ENCODE data around the gene PTX3. TPM values are rescaled to one million over a fixed set of nuclear protein-coding genes. Genes with fewer than 3 reads are reported as not detected.

PTX3 gene
- total RNA-seq, 1 experiment from 2014 or later: 27.3 TPM

DNA sequence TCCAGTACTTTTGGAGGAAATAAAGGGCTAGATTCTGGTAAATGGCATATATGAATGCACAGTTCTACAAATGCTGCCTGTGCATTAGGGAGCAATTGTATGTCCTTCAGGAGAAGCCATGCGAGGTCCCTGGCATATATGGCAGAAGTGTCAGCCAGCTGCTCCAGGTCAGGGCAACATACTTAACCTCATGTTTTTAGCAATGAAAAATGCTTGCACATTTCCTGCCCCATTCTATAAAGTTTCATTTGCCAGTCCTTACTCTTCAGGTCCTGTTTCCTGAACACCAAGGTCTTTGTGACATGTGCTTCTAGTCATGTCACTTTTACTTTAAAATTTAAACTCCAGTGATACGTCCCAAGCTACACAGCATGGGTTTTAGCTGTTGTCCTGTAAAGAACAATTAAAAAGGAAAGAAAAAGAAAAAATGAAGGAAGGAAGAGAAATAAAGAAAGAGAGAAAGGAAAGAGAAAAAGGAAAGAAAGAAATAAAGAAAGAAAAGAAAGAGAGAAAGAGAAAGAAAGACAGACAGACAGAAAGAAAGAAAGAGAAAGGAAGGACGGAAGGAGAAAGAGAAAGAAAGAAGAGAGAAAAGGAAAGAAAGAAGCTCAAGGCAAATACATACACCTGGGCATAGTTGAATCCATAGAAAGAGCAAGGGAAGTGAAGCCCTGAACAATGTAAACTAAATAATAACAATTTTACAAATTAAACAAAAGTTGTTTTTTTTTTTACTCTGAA lies 20.1 kb upstream of the PTX3 start:
- Histone ChIP-seq H3K9me2 (replicated peaks; ENCODE audit: low read length) (no peaks in the 10 kb centered on the region), H3K27me3 (ENCODE audit: low read length) (no peaks in the 10 kb centered on the region), H2AFZ (ENCODE audit: low read length) (no peak overlapping the region), H3K4me2 (ENCODE audit: low read length) (no peak overlapping the region), H3K9ac (ENCODE audit: low read length) (no peak overlapping the region), H3K36me3 (ENCODE audit: low read depth, low read length) (no peaks in the 10 kb centered on the region), H3F3A (ENCODE audit: low read length, unreplicated experiment) (no peaks in the 10 kb centered on the region), H3K9me3 (ENCODE audit: low read length) (no peaks in the 10 kb centered on the region), H3K4me3 (ENCODE audit: low read length) (no peak overlapping the region), H3K79me2 (ENCODE audit: low read length) (no peaks in the 10 kb centered on the region), H3K4me1 (ENCODE audit: insufficient read depth, low read length) (peaks cover 16% of the 10 kb centered on the region), H3K27ac (ENCODE audit: low read length) (no peak overlapping the region), H4K20me1 (ENCODE audit: low read length) (no peaks in the 10 kb centered on the region)
- BruUV-seq (replicated peaks): no TSS peak
- ChIA-PET CTCF (interaction anchor here (0.6 kb wide), 1 partner anchor 57 kb away, joined by 4 read pairs; no protein-coding TSS in a partner anchor), POLR2A (ENCODE audit: unreplicated experiment) (no interaction called here)
- DNase-seq: no peak
- intact Hi-C loops (cut with micrococcal nuclease): no loop called here
- TF ChIP-seq EZH2 (IDR thresholded peaks at IDR 0.05; ENCODE audit: low read length, unreplicated experiment) (no peak), EZH2phosphoT487 (IDR thresholded peaks at IDR 0.05; ENCODE audit: borderline replicate concordance, low read length) (no peak)
- TF ChIP-seq, protein P1, sequence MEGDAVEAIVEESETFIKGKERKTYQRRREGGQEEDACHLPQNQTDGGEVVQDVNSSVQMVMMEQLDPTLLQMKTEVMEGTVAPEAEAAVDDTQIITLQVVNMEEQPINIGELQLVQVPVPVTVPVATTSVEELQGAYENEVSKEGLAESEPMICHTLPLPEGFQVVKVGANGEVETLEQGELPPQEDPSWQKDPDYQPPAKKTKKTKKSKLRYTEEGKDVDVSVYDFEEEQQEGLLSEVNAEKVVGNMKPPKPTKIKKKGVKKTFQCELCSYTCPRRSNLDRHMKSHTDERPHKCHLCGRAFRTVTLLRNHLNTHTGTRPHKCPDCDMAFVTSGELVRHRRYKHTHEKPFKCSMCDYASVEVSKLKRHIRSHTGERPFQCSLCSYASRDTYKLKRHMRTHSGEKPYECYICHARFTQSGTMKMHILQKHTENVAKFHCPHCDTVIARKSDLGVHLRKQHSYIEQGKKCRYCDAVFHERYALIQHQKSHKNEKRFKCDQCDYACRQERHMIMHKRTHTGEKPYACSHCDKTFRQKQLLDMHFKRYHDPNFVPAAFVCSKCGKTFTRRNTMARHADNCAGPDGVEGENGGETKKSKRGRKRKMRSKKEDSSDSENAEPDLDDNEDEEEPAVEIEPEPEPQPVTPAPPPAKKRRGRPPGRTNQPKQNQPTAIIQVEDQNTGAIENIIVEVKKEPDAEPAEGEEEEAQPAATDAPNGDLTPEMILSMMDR (conservative IDR thresholded peaks at IDR 0.05; ENCODE audit: low read depth, low read length): no peak
- ATAC-seq: no peak

DNA sequence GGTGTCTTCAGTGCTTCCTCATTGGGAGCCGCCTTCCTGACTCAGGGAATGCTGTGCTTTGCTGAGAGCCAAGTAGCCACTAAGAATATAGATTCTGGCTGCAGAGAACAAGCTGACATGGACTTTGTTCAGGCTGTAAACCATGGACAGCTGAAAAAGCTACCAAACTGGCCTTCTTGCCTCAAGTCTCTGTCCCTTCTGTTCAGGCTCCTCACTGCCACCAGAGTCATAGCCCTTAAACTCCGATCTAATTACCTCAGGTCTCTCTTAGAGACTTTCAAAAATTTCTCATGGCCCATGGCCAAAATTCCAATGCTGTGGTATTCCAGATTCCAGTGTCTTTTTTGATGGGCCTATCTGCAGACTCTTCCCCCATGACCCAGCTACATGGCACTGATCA lies 19.4 kb upstream of the PTX3 start:
- Histone ChIP-seq H3K9me2 (replicated peaks; ENCODE audit: low read length) (no peaks in the 10 kb centered on the region), H2AFZ (ENCODE audit: low read length) (no peak overlapping the region), H3K4me2 (ENCODE audit: low read length) (0 out of 2 replicates have a peak overlapping the region, but pooled peaks have one; percentile 46), H3K4me1 (ENCODE audit: insufficient read depth, low read length) (peaks cover 16% of the 10 kb centered on the region), H4K20me1 (ENCODE audit: low read length) (no peaks in the 10 kb centered on the region), H3K27me3 (ENCODE audit: low read length) (no peaks in the 10 kb centered on the region), H3K79me2 (ENCODE audit: low read length) (no peaks in the 10 kb centered on the region), H3K9ac (ENCODE audit: low read length) (no peak overlapping the region), H3K4me3 (ENCODE audit: low read length) (no peak overlapping the region), H3F3A (ENCODE audit: low read length, unreplicated experiment) (no peaks in the 10 kb centered on the region), H3K9me3 (ENCODE audit: low read length) (no peaks in the 10 kb centered on the region), H3K36me3 (ENCODE audit: low read depth, low read length) (no peaks in the 10 kb centered on the region), H3K27ac (ENCODE audit: low read length) (no peak overlapping the region)
- intact Hi-C loops (cut with micrococcal nuclease): no loop called here
- peak; percentile 35 for DNase-seq
- POLR2A ChIA-PET (ENCODE audit: unreplicated experiment): no interaction called here
- no TSS peak for BruUV-seq (replicated peaks)
- no peak; the same call in 1 of the 2 replicates for ATAC-seq
- TF ChIP-seq, protein P1 (conservative IDR thresholded peaks at IDR 0.05; ENCODE audit: low read depth, low read length): no peak
- TF ChIP-seq EZH2phosphoT487 (IDR thresholded peaks at IDR 0.05; ENCODE audit: borderline replicate concordance, low read length) (no peak), EZH2 (IDR thresholded peaks at IDR 0.05; ENCODE audit: low read length, unreplicated experiment) (no peak)
- CTCF ChIA-PET: interaction anchor here (0.6 kb wide), 1 partner anchor 57 kb away, joined by 4 read pairs; no protein-coding TSS in a partner anchor

GRCh38 chr3:157418104-157418503 lies 18.5 kb upstream of the PTX3 start:
- POLR2A ChIA-PET (ENCODE audit: unreplicated experiment): no interaction called here
- Histone ChIP-seq H3K4me3 (ENCODE audit: low read length) (no peak overlapping the region), H3K27ac (ENCODE audit: low read length) (no peak overlapping the region), H3K9me3 (ENCODE audit: low read length) (no peaks in the 10 kb centered on the region), H3K4me1 (ENCODE audit: insufficient read depth, low read length) (peaks cover 16% of the 10 kb centered on the region), H3K79me2 (ENCODE audit: low read length) (no peaks in the 10 kb centered on the region), H3F3A (ENCODE audit: low read length, unreplicated experiment) (no peaks in the 10 kb centered on the region), H3K4me2 (ENCODE audit: low read length) (peak overlapping the region; percentile 46), H3K27me3 (ENCODE audit: low read length) (no peaks in the 10 kb centered on the region), H3K9me2 (replicated peaks; ENCODE audit: low read length) (no peaks in the 10 kb centered on the region), H4K20me1 (ENCODE audit: low read length) (no peaks in the 10 kb centered on the region), H3K9ac (ENCODE audit: low read length) (no peak overlapping the region), H3K36me3 (ENCODE audit: low read depth, low read length) (no peaks in the 10 kb centered on the region), H2AFZ (ENCODE audit: low read length) (no peak overlapping the region)
- no TSS peak for BruUV-seq (replicated peaks)
- peak; percentile 79 for ATAC-seq
- intact Hi-C loops (cut with micrococcal nuclease): no loop called here
- peak; percentile 75 for DNase-seq
- no peak for TF ChIP-seq EZH2phosphoT487 (IDR thresholded peaks at IDR 0.05; ENCODE audit: borderline replicate concordance, low read length)
- CTCF ChIA-PET: no interaction called here
